ENCODE measurements around the gene EFHC1.
A peak's percentile ranks its signal among the peaks of the same experiment; 100 is the strongest.
"Not testable (repeated sequence)": the region's sequence is repeated elsewhere in the genome, so short reads cannot be mapped to it uniquely, and the experiment has no call there.

EFHC1 gene, protein sequence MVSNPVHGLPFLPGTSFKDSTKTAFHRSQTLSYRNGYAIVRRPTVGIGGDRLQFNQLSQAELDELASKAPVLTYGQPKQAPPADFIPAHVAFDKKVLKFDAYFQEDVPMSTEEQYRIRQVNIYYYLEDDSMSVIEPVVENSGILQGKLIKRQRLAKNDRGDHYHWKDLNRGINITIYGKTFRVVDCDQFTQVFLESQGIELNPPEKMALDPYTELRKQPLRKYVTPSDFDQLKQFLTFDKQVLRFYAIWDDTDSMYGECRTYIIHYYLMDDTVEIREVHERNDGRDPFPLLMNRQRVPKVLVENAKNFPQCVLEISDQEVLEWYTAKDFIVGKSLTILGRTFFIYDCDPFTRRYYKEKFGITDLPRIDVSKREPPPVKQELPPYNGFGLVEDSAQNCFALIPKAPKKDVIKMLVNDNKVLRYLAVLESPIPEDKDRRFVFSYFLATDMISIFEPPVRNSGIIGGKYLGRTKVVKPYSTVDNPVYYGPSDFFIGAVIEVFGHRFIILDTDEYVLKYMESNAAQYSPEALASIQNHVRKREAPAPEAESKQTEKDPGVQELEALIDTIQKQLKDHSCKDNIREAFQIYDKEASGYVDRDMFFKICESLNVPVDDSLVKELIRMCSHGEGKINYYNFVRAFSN

DNA sequence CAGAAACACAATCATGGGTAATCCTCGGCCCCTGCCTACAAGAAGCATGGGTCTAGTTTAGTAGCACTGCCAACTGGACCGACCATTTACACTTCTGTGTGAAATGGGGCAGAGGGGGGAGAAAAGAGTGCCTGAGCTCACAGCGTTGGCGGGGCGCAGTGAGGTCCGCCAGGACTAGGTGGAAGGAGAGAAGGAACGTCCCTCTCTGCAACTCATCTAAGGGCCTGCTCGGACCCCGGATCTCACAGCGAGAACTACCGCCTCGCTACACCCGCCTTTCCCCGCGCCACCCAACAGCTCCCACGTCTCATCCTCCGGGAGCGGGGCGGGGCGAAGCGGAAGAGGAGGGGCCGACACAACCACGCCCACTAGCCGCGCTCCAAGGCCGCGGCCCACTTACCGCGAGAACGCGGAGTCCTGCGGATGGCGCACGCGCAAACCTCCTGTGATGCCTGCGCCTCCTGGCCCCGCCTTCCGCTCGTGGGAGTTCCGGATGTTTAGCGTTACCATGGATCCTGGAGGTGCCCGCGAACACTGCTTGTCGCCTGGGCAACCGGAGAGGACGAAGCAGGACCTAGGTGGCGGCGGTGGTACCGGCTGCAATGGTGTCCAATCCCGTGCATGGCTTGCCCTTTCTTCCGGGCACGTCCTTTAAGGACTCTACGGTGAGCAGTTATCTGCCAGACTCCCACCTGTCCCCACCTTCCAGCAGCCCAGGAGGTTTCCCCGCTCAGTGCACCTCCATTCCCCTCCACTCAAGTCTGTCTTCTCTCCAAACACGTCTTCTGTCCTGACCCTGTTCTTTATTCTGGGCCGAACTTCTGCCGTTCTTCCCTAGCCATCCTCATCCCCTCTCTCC, at the start of gene EFHC1:
Gene EFHC1 (plus strand): TSS at position 534 of the 859 bp plus-strand sequence. CDS start 69 bp downstream, at position 603.
- DNase-seq, result peak; percentile 93

DNA sequence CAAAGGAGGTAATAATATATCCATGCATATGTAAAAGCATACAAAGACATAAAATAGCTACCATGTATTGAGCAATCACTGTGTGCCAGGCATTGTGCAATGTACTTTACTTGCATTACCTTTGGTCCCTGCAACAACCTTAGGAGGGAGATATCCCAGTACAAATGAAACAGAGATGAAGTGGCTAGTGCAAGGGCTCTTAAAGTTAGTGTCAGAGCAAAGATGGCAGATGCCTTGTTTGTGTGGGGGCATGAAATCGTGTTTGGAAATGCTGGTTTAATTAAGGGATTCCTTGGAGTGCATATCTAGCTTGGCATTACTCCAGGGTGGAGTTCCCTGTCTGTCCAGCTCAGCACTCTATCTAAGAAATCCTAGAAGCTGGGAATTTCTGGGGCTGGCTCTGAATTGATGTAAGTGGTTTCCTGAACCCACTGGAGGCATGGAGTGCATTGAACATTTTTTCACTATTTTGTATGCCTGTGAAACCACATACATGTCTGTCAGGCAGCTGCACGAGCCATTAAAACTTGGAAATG, 48.4 kb upstream of the EFHC1 start:
- DNase-seq, result no peak

GRCh38 chr6:52373151-52373690, 46.9 kb upstream of the EFHC1 start:
- no peak for DNase-seq

- DNase-seq, result no peak
Observed at GRCh38 chr6:52374247-52374646, 45.9 kb upstream of the EFHC1 start.

- DNase-seq, result no peak
Observed at GRCh38 chr6:52375780-52376556, 44.2 kb upstream of the EFHC1 start.

GRCh38 chr6:52376763-52377162, 43.4 kb upstream of the EFHC1 start:
- no peak for DNase-seq

- DNase-seq, result no peak
Observed at GRCh38 chr6:52377538-52378221, 42.5 kb upstream of the EFHC1 start.

- DNase-seq, result no peak
Observed at GRCh38 chr6:52381249-52381648, 38.9 kb upstream of the EFHC1 start.

DNA sequence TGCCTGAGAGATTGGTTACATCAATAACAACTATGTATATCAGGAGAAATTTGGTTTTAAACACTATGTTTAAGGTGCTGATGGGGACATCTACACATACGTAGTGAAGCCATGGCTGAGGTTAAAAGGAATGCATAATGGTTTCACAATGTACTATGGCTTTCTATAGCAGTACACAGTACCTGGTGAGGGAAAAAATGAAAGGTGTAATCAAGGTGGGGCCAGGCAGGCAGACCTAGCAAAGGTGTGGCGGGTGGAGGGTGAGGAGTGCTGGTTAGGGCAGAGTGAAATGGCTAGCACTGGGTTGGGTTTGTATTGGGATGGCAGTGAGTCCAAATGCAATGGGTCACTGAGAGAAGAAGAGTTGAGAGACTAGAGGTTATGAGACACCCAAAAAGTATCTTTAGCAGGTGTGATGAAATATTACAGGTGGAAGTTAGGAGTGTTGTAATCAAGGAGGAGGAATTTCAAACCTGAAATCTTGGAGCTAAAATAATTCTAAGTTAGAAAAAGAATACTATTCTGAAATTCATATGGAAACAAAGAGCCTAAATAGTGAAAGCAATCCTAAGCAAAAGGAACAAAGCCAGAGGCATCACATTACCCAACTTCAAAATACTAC, 35.9 kb upstream of the EFHC1 start:
- no peak for DNase-seq

GRCh38 chr6:52385074-52385473, 35.1 kb upstream of the EFHC1 start:
- DNase-seq, result no peak

DNA sequence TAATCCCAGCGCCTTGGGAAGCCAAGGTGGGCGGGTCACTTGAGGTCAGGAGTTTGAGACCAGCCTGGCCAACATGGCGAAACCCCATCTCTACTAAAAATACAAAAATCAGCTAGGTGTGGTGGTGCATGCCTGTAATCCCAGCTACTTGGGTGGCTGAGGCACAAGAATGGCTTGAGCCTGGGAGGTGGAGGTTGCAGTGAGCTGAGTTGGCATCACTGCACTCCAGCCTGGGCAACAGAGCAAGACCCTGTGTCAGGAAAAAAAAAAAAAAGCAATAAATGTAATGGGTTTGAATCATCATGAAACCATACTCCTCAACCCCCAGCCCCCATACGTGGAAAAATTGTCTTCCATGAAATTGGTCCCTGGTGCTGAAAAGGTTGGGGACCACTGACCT, 32.0 kb upstream of the EFHC1 start:
- not testable (repeated sequence) for DNase-seq

- no peak for DNase-seq
Observed at GRCh38 chr6:52388790-52389189, 31.4 kb upstream of the EFHC1 start.

DNA sequence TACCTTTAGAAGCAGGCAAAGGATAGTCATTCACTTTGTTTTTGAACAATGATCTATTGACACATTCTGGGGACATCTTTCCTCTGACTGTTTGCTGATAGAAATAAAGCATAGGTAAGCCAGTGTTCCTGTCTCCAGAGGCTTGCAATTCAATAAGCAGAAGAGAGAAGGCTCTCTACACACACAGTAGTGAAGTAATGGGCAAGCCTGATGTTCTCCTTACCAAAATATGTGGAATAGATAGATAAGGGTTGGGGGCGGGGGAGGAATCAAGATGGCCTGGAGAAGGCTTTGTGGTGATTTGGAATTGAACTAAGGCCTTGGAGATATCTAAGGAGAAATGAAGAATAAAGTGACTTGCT, 30.9 kb upstream of the EFHC1 start:
- DNase-seq, result no peak

DNA sequence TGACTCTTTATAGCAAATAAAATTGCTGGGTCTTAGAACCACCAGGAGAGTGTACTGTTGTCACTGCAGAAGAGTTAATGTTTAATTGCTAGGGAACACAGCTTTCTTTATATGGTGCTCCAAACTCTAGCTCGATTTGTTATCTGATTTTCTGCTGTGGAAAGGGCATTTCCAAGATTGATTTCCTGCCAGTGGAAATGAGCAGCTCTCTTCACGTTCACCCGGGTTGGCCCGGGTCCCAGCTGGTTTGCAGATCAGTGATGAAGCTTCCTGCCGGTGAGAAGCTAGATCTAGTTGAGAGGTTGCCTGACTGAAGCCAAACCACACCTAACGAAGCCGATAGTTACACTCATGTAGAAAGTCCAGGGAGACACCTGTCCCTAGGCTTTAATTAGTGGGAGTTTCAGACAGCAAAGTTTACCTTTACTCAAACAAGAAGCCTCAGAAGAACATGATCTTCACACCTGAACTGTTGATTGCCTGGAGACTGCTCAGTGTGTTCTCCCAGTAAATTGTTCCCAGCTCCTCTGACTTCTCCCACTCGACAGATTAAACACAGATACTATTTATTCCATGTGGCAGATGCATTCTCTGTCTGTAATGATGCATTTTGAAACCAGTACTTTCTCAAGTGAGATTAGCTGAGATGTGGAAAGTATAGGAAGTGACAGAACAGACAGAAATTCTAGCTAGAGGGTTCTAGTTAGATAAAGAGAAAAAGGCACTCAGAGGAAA, 30.3 kb upstream of the EFHC1 start:
- DNase-seq, result no peak

DNA sequence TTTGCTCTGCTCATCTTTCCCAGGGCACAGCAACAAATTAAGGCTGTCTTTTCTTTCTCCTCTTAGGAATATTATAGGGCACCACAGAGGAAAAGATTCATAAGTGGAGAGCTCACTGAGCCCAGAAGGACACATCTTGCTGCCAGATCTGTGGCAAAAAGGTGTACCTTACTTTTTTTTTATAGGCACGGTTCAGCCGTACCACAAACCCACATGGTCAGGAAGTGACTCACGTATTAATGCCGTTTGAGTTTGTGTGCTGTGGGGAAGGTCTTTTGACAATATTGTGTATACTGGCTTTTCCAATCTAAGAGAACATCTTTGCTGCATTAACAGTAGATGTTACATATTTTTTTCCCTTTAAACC, 29.8 kb upstream of the EFHC1 start:
- DNase-seq, result no peak

DNA sequence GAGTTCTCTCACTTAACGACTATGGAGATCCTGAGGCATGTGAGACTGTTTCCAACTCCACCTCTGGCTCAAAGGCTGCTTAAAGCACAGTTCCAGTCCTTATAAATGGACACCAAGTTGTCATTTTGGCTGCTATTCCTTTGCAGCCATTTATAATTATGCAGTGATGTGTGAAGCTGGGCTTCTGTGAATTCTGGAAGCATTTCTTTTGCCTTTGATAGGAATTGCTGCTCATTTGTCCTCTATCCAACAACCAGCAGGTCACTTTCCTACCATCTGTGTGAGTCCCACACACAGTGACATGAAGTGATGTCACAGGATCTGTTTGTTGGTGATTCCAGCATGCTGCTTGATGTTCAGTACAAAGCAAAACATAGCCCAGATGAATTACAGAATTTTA, 28.5 kb upstream of the EFHC1 start:
- DNase-seq, result no peak

- DNase-seq, result no peak
Observed at GRCh38 chr6:52392944-52393343, 27.2 kb upstream of the EFHC1 start.

DNA sequence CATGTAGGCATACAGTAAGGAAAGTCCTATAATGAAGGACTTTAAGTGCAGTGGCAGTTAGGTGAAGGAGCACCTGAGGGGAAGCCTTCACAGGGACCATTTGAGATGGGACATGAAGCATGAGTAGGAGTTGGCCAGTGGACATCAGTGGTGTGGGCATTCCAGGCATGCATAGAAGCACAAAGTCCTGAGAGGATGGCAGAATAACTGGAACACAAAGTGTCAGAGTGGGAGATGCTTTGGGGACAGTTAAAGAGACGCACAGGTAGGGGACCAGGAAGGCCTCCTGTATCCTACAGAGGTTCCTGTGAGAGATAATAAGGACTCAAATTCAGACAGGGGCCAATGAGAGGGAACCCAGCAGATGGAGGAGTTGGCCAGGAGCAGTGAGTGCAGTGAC, 26.4 kb upstream of the EFHC1 start:
- no peak for DNase-seq

- no peak for DNase-seq
Observed at GRCh38 chr6:52394251-52394666, 25.9 kb upstream of the EFHC1 start.

DNA sequence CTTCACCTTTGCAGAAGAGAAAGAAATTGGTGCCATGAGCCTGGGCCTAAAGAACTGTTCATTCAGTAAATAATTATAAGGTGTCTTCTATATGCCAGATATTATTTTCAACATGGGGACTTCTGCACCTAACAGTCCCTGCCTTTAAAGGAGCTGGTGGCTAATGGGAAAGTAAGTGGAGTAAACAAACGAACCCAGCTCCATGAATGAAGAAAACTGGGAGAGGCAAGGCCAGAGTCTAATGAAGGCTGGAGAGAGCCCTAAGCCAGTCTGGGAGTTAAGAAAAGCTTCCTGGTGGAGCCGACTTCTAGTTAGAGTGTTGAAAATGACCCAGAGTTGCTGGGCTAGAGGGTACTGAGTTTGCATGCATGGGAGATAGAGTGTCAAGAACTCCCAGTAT, 24.2 kb upstream of the EFHC1 start:
- no peak for DNase-seq
